Thyroid gland (tissue), 4 donors: ENCODE results near the gene LAMA2.

Experiments
- CTCF ChIP-seq, 6 experiments: fragments of 200-600 bp in 3 of 6; fragments of 450-650 bp in 3 of 6; sonication (generic) in 3 of 6; IDR thresholded peaks; one replicate each; pipeline ENCODE4 v1.5.1; 2016 to 2019; ENCODE audit warnings: antibody characterized with exemption in 6 of 6, mild to moderate bottlenecking in 2 of 6, inconsistent platforms in 1 of 6, moderate library complexity in 1 of 6
- POLR2A ChIP-seq, 2 donors: fragments of 450-650 bp; IDR thresholded peaks; one replicate each; pipeline ENCODE4 v1.6.1; 2017; ENCODE audit warnings: antibody characterized with exemption in 2 of 2, mild to moderate bottlenecking in 2 of 2, moderate library complexity in 1 of 2

- TF ChIP-seq CTCF (IDR thresholded peaks at IDR 0.05) (no peak), POLR2A (IDR thresholded peaks at IDR 0.05) (no peak)
Measured at GRCh38 chr6:129508477-129509145, 625.7 kb downstream of the LAMA2 start.
